IMR-90 (cell line): Measurements from ENCODE around the gene PRAMEF7. TPM values are rescaled to one million over a fixed set of nuclear protein-coding genes. Genes with fewer than 3 reads are reported as not detected.
"Not testable (repeated sequence)": the region's sequence is repeated elsewhere in the genome, so short reads cannot be mapped to it uniquely, and the experiment has no call there.

Experiments used
- ATAC-seq: fragments of 200-7000 bp; cut with Tn5 transposase; 2 replicates; pipeline ENCODE4 v1.9.1; 2020; ENCODE audit warnings: low read depth, mild to moderate bottlenecking, moderate library complexity
- BruUV-seq: library from RNA; stranded (reverse); fragments of 400-500 nt; replicated peaks from 2 replicates; lab custom pipeline; 2021; lab: Mats Ljungman, UMichigan
- CTCF ChIA-PET: fragments of 300-600 bp; formaldehyde crosslinking; extraction: SDS; loops from one replicate; lab custom pipeline; 2021; ENCODE audit warnings: antibody characterized with exemption; lab: Yijun Ruan, JAX
- POLR2A ChIA-PET: fragments of 300-600 bp; sonication (Branson Sonifier 250); formaldehyde crosslinking; loops from one replicate; lab custom pipeline; 2022; ENCODE audit warnings: antibody characterized with exemption; ENCODE audit not compliant: unreplicated experiment; lab: Charles Lee
- DNase-seq: peaks from one replicate; pipeline ENCODE4 v3.0.0; 2013
- H2AFZ ChIP-seq: replicated peaks from 2 replicates; pipeline ENCODE3; 2013; ENCODE audit warnings: low read length, mild to moderate bottlenecking; ENCODE audit not compliant: poor library complexity
- H2AK5ac ChIP-seq: 2 replicates; pipeline ENCODE4 v1.6.1; 2013; ENCODE audit warnings: low read depth, low read length, inconsistent platforms
- H2AK9ac ChIP-seq: replicated peaks from 2 replicates; pipeline ENCODE3; 2013; ENCODE audit warnings: mild to moderate bottlenecking, low read depth, low read length, moderate library complexity; ENCODE audit not compliant: poor library complexity
- H2BK120ac ChIP-seq: 2 replicates; pipeline ENCODE4 v1.6.1; 2013; ENCODE audit warnings: low read depth, low read length, inconsistent platforms
- H2BK15ac ChIP-seq: 3 replicates; pipeline ENCODE4 v1.6.1; 2013; ENCODE audit warnings: low read depth, low read length, inconsistent platforms
- H2BK20ac ChIP-seq: 2 replicates; pipeline ENCODE4 v1.6.1; 2013; ENCODE audit warnings: low read depth, mild to moderate bottlenecking, inconsistent platforms, low read length, moderate library complexity
- H2BK5ac ChIP-seq: 2 replicates; pipeline ENCODE4 v1.6.1; 2013; ENCODE audit warnings: mild to moderate bottlenecking, low read depth, low read length, inconsistent platforms; ENCODE audit not compliant: poor library complexity, severe bottlenecking
- H3K14ac ChIP-seq: replicated peaks from 2 replicates; pipeline ENCODE4 v1.6.1; 2013; ENCODE audit warnings: low read depth, low read length, inconsistent platforms
- H3K18ac ChIP-seq: 2 replicates; pipeline ENCODE4 v1.6.1; 2013; ENCODE audit warnings: low read depth, low read length, control low read depth
- H3K23ac ChIP-seq: 2 replicates; pipeline ENCODE4 v1.6.1; 2013; ENCODE audit warnings: low read depth, low read length, inconsistent platforms
- H3K27ac ChIP-seq: 2 replicates; pipeline ENCODE4 v1.5.1; 2013; ENCODE audit warnings: mild to moderate bottlenecking, control low read depth, low read length; ENCODE audit not compliant: insufficient read depth
- H3K27me3 ChIP-seq: 2 replicates; pipeline ENCODE4 v1.6.1; 2013; ENCODE audit warnings: low read length; ENCODE audit not compliant: control insufficient read depth, insufficient read depth
- H3K36me3 ChIP-seq: 2 replicates; pipeline ENCODE4 v1.6.1; 2013; ENCODE audit warnings: low read length, mixed read lengths; ENCODE audit not compliant: control insufficient read depth, insufficient read depth
- H3K4ac ChIP-seq: 2 replicates; pipeline ENCODE4 v1.6.1; 2013; ENCODE audit warnings: low read depth, low read length, inconsistent platforms
- H3K4me1 ChIP-seq: 2 replicates; pipeline ENCODE4 v1.6.1; 2013; ENCODE audit warnings: low read length, mixed read lengths; ENCODE audit not compliant: control insufficient read depth, insufficient read depth
- H3K4me2 ChIP-seq: 2 replicates; pipeline ENCODE4 v1.6.1; 2013; ENCODE audit warnings: low read depth, mild to moderate bottlenecking, control low read depth, low read length, moderate library complexity
- H3K4me3 ChIP-seq: 2 replicates; pipeline ENCODE4 v1.5.1; 2013; ENCODE audit warnings: low read depth, mild to moderate bottlenecking, control low read depth, low read length, moderate library complexity; ENCODE audit not compliant: insufficient read depth
- H3K56ac ChIP-seq: 2 replicates; pipeline ENCODE4 v1.6.1; 2013; ENCODE audit warnings: low read length, inconsistent platforms; ENCODE audit not compliant: insufficient read depth; ENCODE audit errors: extremely low read depth
- H3K79me1 ChIP-seq, 2 experiments: 2 replicates each; pipeline ENCODE4 v1.6.1; 2013; ENCODE audit warnings: low read length in 2 of 2, inconsistent platforms in 1 of 2, low read depth in 1 of 2
- H3K9ac ChIP-seq: 2 replicates; pipeline ENCODE4 v1.6.1; 2013; ENCODE audit warnings: low read depth, low read length, control low read depth
- H3K9me1 ChIP-seq: 2 replicates; pipeline ENCODE4 v1.6.1; 2013; ENCODE audit warnings: low read length, inconsistent platforms; ENCODE audit not compliant: insufficient read depth
- H3K9me3 ChIP-seq: 2 replicates; pipeline ENCODE4 v1.6.1; 2013; ENCODE audit warnings: low read length; ENCODE audit not compliant: control insufficient read depth, insufficient read depth
- H4K20me1 ChIP-seq: 2 replicates; pipeline ENCODE4 v1.6.1; 2013; ENCODE audit warnings: low read length, inconsistent platforms; ENCODE audit not compliant: insufficient read depth
- H4K5ac ChIP-seq: 2 replicates; pipeline ENCODE4 v1.6.1; 2013; ENCODE audit warnings: mild to moderate bottlenecking, low read depth, low read length, control low read depth
- H4K8ac ChIP-seq, 2 experiments: 2 replicates each; pipeline ENCODE4 v1.6.1; 2013; ENCODE audit warnings: low read depth in 2 of 2, low read length in 2 of 2, control low read depth in 1 of 2, inconsistent platforms in 1 of 2
- H4K91ac ChIP-seq: 2 replicates; pipeline ENCODE4 v1.6.1; 2013; ENCODE audit warnings: low read depth, low read length, inconsistent platforms; ENCODE audit not compliant: insufficient read depth
- WGBS, 2 experiments: methylation state at CpG; one replicate each; pipeline versions ENCODE4 v1.1.5 to v1.1.7; 2013; ENCODE audit warnings: missing lambda C conversion rate in 2 of 2; ENCODE audit not compliant: insufficient read length in 1 of 2; ENCODE audit errors: extremely low coverage in 2 of 2; 5-methylcytosine and 5-hydroxymethylcytosine counted together
- dilution Hi-C: fragments of 300-500 bp; cut with HindIII; formaldehyde crosslinking; loops from one replicate; pipeline ENCODE4 v1.14.3; 2018; ENCODE audit warnings: low sequenced_read_pairs; ENCODE audit not compliant: unreplicated experiment
- in situ Hi-C: fragments of 300-500 bp; cut with MboI; formaldehyde crosslinking; loops from 3 replicates; pipeline ENCODE4 v1.14.3; 2019; ENCODE audit warnings: low sequenced_read_pairs, inconsistent platforms, mixed read lengths
- intact Hi-C: fragments of 100-400 bp; cut with micrococcal nuclease; formaldehyde crosslinking; loops from 2 replicates; pipeline ENCODE4 v1.10.0; 2022
- polyA plus RNA-seq, 3 experiments: library from polyadenylated mRNA; depleted of rRNA; stranded (reverse); fragments of >200 nt; gene quantifications; 2 replicates each; pipeline ENCODE4 v1.2.3, GENCODE V29; 2012; ENCODE audit warnings: low replicate concordance in 1 of 3
- total RNA-seq: library from RNA; depleted of rRNA; stranded (reverse); fragments of >200 nt; gene quantifications from 2 replicates; pipeline ENCODE4 v1.2.3, GENCODE V29; 2012

The PRAMEF7 gene
- total and polyA plus RNA-seq, 2 of the 4 experiments (the other 2 are of a cell fraction), result not detected

GRCh38 chr1:12921749-12922148, 5.3 kb downstream of the PRAMEF7 start:
- BruUV-seq, H2BK20ac ChIP-seq, H3K4ac ChIP-seq, H3K18ac ChIP-seq, H4K91ac ChIP-seq, H2BK120ac ChIP-seq, H3K14ac ChIP-seq, in situ Hi-C loops, H2BK5ac ChIP-seq, H3K23ac ChIP-seq, H4K20me1 ChIP-seq, H3K27me3 ChIP-seq, H2AK5ac ChIP-seq, H3K4me3 ChIP-seq, ATAC-seq, H2AK9ac ChIP-seq, H3K4me2 ChIP-seq, H3K9ac ChIP-seq, H4K8ac ChIP-seq, H3K4me1 ChIP-seq, DNase-seq, CTCF ChIA-PET, H4K5ac ChIP-seq, H2BK15ac ChIP-seq, H3K9me3 ChIP-seq, H3K9me1 ChIP-seq, dilution Hi-C loops, H3K79me1 ChIP-seq, POLR2A ChIA-PET, H3K27ac ChIP-seq, H2AFZ ChIP-seq, H3K56ac ChIP-seq, H3K36me3 ChIP-seq, intact Hi-C loops: not testable (repeated sequence)
- no CpG with 5 or more reads among the region's 2 CpGs for WGBS, 2 experiments

GRCh38 chr1:12924368-12924767, 8.0 kb downstream of the PRAMEF7 start:
- H2AK5ac ChIP-seq, H2BK120ac ChIP-seq, H3K4me2 ChIP-seq, CTCF ChIA-PET, H4K5ac ChIP-seq, POLR2A ChIA-PET, in situ Hi-C loops, H2BK15ac ChIP-seq, H4K91ac ChIP-seq, H2BK5ac ChIP-seq, H2AK9ac ChIP-seq, H2BK20ac ChIP-seq, ATAC-seq, intact Hi-C loops, H3K9me3 ChIP-seq, H4K8ac ChIP-seq, H3K18ac ChIP-seq, dilution Hi-C loops, DNase-seq, H3K4me1 ChIP-seq, H3K14ac ChIP-seq, H4K20me1 ChIP-seq, H2AFZ ChIP-seq, H3K9ac ChIP-seq, H3K56ac ChIP-seq, H3K23ac ChIP-seq, H3K4ac ChIP-seq, H3K79me1 ChIP-seq, H3K27me3 ChIP-seq, H3K36me3 ChIP-seq, H3K9me1 ChIP-seq, H3K27ac ChIP-seq, H3K4me3 ChIP-seq, BruUV-seq: not testable (repeated sequence)
- no CpG with 5 or more reads among the region's 5 CpGs for WGBS, 2 experiments
